Measurements from ENCODE around the gene FLOT2.

DNA sequence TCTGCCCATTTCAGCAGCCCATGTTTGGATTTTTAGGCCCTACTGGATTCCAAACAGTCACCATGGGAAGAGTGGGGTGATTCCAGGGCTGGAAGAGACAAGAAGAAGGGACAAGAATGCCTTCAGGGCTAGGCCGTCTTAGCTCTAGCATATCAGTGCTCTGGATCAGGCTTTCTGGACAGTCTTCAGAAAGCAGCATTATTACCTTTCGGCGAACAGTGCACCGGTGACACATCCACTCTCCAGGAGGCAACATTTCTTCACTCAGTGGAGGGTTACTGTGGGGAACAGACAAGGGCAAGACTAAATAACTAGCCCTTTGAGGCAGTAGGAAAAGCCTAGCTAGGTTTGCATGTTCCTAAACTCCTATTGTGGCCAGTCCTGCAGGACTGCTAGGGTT, 29.3 kb upstream of the FLOT2 start:
- TF ChIP-seq, protein P1, sequence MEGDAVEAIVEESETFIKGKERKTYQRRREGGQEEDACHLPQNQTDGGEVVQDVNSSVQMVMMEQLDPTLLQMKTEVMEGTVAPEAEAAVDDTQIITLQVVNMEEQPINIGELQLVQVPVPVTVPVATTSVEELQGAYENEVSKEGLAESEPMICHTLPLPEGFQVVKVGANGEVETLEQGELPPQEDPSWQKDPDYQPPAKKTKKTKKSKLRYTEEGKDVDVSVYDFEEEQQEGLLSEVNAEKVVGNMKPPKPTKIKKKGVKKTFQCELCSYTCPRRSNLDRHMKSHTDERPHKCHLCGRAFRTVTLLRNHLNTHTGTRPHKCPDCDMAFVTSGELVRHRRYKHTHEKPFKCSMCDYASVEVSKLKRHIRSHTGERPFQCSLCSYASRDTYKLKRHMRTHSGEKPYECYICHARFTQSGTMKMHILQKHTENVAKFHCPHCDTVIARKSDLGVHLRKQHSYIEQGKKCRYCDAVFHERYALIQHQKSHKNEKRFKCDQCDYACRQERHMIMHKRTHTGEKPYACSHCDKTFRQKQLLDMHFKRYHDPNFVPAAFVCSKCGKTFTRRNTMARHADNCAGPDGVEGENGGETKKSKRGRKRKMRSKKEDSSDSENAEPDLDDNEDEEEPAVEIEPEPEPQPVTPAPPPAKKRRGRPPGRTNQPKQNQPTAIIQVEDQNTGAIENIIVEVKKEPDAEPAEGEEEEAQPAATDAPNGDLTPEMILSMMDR (IDR thresholded peaks at IDR 0.05; ENCODE audit: low read length) = no peak
- TF ChIP-seq EZH2 (IDR thresholded peaks at IDR 0.05; ENCODE audit: borderline replicate concordance, low read length) = no peak
